Parathyroid adenoma (tissue), 2 donors: ENCODE data around the gene RGMB.
"Not testable (repeated sequence)": the region's sequence is repeated elsewhere in the genome, so short reads cannot be mapped to it uniquely, and the experiment has no call there.

ENCODE experiments used
- H2AFZ ChIP-seq: fragments of 300-600 bp; sonication (generic); one replicate; pipeline ENCODE4 v1.7.0; 2017; ENCODE audit warnings: antibody characterized with exemption, mild to moderate bottlenecking
- H3K27ac ChIP-seq: fragments of 300-600 bp; sonication (generic); one replicate; pipeline ENCODE4 v1.7.0; 2017
- H3K27me3 ChIP-seq: fragments of 300-600 bp; sonication (generic); one replicate; pipeline ENCODE4 v1.7.0; 2017; ENCODE audit warnings: low read length; ENCODE audit not compliant: control insufficient read depth, insufficient read depth
- H3K36me3 ChIP-seq: fragments of 300-600 bp; sonication (generic); one replicate; pipeline ENCODE4 v1.7.0; 2017; ENCODE audit warnings: low read length; ENCODE audit not compliant: control insufficient read depth, insufficient read depth
- H3K4me1 ChIP-seq: fragments of 300-600 bp; sonication (generic); one replicate; pipeline ENCODE4 v1.7.0; 2017; ENCODE audit warnings: control low read depth
- H3K4me2 ChIP-seq: fragments of 300-600 bp; sonication (generic); one replicate; pipeline ENCODE4 v1.7.0; 2017; ENCODE audit warnings: low read length
- H3K4me3 ChIP-seq: fragments of 300-600 bp; sonication (generic); one replicate; pipeline ENCODE4 v1.7.0; 2017; ENCODE audit warnings: low read depth, low read length
- H3K79me2 ChIP-seq: fragments of 300-600 bp; sonication (generic); one replicate; pipeline ENCODE4 v1.7.0; 2017; ENCODE audit warnings: control low read depth
- H3K9ac ChIP-seq: fragments of 300-600 bp; sonication (generic); one replicate; pipeline ENCODE4 v1.7.0; 2017; ENCODE audit warnings: mild to moderate bottlenecking
- H3K9me3 ChIP-seq: fragments of 300-600 bp; sonication (generic); one replicate; pipeline ENCODE4 v1.7.0; 2017; ENCODE audit warnings: low read length; ENCODE audit not compliant: control insufficient read depth
- TF ChIP-seq, protein P1 (sequence below): fragments of 300-600 bp; sonication (generic); IDR thresholded peaks from one replicate; pipeline ENCODE4 v1.7.0; 2017; ENCODE audit warnings: antibody characterized with exemption, mild to moderate bottlenecking
- donor health status: primary hyperparathyroidism.

Gene RGMB

DNA sequence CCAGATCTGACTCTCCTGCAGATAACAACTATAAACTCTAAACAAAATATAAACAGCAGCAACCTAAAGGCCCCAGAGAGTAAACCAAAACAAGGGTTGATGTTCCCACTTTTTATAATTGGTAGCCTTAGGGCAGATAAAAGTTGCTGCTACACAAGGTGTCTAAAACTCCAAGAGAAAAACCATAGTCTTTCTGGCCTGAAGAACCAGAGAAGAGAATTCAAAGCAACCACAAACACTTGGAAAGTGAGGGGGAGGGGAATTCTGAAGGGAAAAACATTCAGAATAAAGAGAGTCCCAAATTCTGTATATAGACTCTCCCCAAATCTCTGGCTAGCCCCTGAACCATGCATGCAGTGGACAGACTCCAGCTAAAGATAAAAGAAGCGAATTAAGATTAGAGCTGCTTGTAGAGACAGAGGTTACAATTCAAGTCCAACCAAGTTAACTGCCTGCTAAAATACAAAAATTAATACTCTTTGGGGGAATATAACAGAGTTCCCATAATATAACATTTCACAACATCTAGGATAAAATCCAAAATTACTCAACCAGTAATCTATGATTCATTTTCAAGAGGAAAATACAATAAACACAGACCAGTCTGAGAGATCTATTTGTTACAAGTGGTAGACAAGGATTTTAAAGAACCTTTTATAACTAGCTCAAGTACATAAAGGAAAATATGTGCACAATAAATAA, 37.5 kb upstream of the RGMB start:
- Histone ChIP-seq H3K4me1 (no peaks in the 10 kb centered on the region), H3K79me2 (no peaks in the 10 kb centered on the region), H3K36me3 (no peaks in the 10 kb centered on the region), H3K4me3 (no peak overlapping the region), H3K27me3 (no peaks in the 10 kb centered on the region), H3K9ac (no peak overlapping the region), H3K27ac (no peak overlapping the region), H3K9me3 (no peaks in the 10 kb centered on the region), H3K4me2 (no peak overlapping the region), H2AFZ (no peak overlapping the region)
- TF ChIP-seq, protein P1, sequence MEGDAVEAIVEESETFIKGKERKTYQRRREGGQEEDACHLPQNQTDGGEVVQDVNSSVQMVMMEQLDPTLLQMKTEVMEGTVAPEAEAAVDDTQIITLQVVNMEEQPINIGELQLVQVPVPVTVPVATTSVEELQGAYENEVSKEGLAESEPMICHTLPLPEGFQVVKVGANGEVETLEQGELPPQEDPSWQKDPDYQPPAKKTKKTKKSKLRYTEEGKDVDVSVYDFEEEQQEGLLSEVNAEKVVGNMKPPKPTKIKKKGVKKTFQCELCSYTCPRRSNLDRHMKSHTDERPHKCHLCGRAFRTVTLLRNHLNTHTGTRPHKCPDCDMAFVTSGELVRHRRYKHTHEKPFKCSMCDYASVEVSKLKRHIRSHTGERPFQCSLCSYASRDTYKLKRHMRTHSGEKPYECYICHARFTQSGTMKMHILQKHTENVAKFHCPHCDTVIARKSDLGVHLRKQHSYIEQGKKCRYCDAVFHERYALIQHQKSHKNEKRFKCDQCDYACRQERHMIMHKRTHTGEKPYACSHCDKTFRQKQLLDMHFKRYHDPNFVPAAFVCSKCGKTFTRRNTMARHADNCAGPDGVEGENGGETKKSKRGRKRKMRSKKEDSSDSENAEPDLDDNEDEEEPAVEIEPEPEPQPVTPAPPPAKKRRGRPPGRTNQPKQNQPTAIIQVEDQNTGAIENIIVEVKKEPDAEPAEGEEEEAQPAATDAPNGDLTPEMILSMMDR = no peak

DNA sequence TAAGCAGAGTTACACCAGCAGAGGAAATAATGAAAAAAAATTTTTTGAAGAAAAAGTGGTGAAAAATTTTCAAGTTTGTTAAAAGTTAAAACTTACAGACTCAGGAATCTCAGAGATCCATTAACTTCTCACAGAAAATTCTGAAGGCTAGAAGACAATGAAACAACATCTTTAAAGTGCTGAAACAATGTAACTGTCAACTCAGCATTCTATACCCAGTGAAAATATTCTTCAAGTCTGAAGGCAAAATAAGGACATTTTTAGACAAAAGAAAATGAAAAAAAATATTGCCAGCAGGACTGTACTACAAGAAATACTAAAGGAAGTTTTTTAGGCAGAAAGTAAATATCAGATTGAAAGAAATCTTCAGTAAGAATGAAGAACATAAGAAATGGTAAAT, 36.7 kb upstream of the RGMB start:
- Histone ChIP-seq H2AFZ (no peak overlapping the region), H3K27me3 (no peaks in the 10 kb centered on the region), H3K79me2 (no peaks in the 10 kb centered on the region), H3K4me3 (no peak overlapping the region), H3K27ac (no peak overlapping the region), H3K9ac (no peak overlapping the region), H3K36me3 (no peaks in the 10 kb centered on the region), H3K4me1 (no peaks in the 10 kb centered on the region), H3K9me3 (no peaks in the 10 kb centered on the region), H3K4me2 (no peak overlapping the region)
- TF ChIP-seq, protein P1 = no peak

DNA sequence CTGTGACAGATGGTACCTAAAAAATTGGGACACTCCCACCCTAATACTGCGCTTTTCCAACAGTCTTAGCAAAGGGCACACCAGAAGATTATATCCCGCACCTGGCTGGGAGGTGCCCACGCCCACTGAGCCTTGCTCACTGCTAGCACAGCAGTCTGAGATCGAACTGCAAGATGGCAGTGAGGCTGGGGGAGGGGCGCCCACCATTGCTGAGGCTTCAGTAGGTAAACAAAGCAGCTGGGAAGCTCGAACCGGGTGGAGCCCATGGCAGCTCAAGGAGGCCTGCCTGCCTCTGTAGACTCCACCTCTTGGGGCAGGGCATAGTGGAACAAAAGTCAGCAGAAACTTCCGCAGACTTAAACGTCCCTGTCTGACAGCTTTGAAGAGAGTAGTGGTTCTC, 36.0 kb upstream of the RGMB start:
- not testable (repeated sequence) for H3K4me2 ChIP-seq, H3K27me3 ChIP-seq, H3K4me1 ChIP-seq, H3K36me3 ChIP-seq, H3K4me3 ChIP-seq, H3K9ac ChIP-seq, H3K27ac ChIP-seq, H2AFZ ChIP-seq, H3K79me2 ChIP-seq, H3K9me3 ChIP-seq

DNA sequence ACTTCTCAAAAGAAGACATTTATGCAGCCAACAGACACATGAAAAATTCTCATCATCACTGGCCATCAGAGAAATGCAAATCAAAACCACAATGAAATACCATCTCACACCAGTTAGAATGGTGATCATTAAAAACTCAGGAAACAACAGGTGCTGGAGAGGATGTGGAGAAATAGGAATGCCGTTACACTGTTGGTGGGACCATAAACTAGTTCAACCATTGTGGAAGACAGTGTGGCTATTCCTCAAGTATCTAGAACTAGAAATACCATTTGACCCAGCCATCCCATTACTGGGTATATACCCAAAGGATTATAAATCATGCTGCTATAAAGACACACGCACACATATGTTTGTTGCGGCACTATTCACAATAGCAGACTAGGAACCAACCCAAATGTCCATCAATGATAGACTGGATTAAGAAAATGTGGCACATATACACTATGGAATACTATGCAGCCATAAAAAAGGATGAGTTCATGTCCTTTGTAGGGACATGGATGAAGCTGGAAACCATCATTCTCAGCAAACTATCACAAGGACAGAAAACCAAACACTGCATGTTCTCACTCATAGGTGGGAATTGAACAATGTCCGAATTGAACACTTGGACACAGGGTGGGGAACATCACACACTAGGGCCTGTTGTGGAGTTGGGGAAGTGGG, 34.8 kb upstream of the RGMB start:
- not testable (repeated sequence) for H3K36me3 ChIP-seq, H3K9ac ChIP-seq, H3K4me3 ChIP-seq

DNA sequence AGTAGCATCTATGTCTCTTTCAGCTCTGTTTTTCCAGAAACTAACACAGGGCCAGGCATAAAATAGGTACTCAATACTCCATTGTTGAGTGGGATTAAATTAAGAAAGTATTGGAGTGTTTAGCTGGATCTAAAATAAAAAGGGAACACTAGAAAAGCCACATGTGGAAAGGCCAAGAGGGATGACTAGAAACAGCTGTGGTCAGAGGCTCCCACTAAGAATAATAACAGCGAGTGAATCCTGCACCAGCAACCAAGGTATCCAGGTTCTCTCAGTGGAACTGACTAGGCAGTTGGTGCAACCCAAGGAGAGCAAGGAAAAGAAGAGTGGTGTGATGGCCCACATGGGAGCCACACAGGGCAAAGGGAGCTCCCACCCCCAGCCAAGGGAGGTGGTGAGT, 31.5 kb upstream of the RGMB start:
- Histone ChIP-seq H3K27me3 (no peaks in the 10 kb centered on the region), H3K27ac (no peak overlapping the region), H2AFZ (no peak overlapping the region), H3K4me3 (no peak overlapping the region), H3K9me3 (no peaks in the 10 kb centered on the region), H3K36me3 (no peaks in the 10 kb centered on the region), H3K9ac (no peak overlapping the region), H3K4me1 (no peaks in the 10 kb centered on the region), H3K4me2 (no peak overlapping the region), H3K79me2 (no peaks in the 10 kb centered on the region)
- TF ChIP-seq, protein P1 = no peak

More for the DNA sequence above, 34.8 kb upstream of the RGMB start:
- H3K4me2 ChIP-seq, H2AFZ ChIP-seq, H3K27ac ChIP-seq, H3K9me3 ChIP-seq, H3K79me2 ChIP-seq, H3K27me3 ChIP-seq, H3K4me1 ChIP-seq: not testable (repeated sequence)
